GM21528 (cell line): ENCODE measurements around the gene EIPR1.
"Not testable (repeated sequence)": the region's sequence is repeated elsewhere in the genome, so short reads cannot be mapped to it uniquely, and the experiment has no call there.

Experiments used
- ATAC-seq: cut with Tn5 transposase; IDR thresholded peaks from one replicate; pipeline ENCODE4 v1.9.1; 2021; ENCODE audit warnings: mild to moderate bottlenecking, moderate library complexity; ENCODE audit not compliant: unreplicated experiment, low FRiP score

Gene EIPR1

DNA sequence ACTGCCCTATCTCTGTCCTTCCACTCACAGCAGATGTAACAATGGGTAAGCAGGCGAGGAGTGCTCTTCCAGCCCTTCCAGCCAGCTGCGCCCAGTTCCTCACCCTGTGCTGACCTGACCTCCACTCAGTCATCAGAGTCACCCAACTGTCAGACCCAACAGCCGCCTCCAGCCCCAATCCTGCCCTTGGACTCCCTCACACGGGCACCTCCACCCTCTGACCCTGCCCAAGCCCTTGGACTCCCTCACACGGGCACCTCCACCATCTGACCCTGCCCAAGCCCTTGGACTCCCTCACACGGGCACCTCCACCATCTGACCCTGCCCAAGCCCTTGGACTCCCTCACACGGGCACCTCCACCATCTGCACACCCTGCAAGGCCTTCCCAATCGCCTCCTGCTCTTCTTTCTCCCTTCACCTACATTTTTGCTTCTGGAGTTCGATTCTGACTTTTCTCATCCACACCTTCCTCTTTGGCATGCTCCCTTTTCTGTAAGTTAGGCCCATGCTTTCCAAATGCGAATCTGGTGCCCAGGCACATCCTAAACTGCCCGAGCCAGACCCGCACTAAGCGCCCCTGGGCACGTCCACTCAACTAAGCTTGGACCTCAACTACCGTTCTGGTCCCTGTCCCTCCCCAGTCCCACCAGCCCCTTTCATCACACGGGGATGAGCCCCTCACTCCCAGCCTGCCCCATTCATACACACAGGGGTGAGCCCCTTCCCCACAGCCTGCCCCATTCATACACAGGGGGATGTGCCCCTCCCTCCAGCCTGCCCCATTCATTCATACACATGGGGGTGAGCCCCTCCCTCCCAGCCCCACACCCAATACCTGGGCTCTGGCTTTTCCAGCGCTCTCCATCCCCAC is 15.9 kb downstream of the EIPR1 start:
- no peak for ATAC-seq

DNA sequence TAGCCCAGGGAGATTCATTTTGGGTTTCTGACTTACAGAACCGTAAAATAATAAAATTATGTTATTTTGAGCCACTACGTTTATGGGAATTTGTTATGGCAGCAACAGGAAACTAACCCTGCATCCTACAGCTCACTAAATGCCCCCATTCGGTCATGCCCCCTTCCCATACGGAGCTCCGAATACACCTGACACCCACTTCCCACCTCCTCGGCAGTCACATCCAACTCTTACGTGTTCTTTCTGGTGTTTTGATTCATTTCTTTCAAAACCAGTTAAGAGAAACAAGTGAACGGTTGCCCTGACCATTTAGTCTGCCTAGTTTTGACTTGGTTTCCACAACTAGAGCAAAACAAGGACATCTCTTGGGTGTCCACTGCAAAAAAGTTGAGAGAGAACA is 19.7 kb downstream of the EIPR1 start:
- ATAC-seq: no peak

DNA sequence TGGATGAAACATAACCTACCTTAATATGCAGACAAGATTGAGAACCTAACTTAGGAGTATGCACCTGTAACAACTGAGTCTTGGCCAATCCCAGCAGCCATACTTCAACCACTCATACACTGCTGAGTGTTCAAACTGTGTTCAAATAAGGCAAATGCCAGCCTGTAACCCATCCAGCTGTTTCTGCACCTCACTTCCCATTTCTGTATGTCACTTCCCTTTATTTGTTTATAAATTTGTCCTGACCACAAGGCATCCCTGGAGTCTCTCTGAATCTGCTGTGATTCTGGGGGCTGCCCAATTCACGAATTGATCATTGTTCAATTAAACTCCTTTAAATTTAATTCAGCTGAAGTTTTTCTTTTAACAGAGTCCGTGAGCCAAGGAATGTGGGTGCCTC is 20.2 kb downstream of the EIPR1 start:
- ATAC-seq: not testable (repeated sequence)

DNA sequence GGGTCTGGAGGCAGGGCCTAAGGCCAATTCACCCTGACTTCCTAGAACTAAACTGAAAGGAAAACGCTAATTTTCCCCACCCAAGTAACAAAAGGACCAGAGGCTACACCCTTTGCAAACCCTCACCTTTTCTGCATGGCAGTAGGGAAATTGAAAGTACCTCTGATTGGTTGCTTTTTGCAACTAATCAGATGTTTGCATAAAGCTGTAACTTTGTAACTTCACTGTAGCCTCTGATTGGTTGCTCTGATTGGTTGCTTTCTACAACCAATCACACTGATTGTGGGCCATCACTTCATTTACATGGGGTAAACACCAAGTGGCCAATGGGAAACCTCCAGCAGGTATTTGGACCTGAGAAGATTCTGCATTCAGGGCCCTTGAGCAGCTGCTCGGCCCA is 20.8 kb downstream of the EIPR1 start:
- no peak for ATAC-seq

DNA sequence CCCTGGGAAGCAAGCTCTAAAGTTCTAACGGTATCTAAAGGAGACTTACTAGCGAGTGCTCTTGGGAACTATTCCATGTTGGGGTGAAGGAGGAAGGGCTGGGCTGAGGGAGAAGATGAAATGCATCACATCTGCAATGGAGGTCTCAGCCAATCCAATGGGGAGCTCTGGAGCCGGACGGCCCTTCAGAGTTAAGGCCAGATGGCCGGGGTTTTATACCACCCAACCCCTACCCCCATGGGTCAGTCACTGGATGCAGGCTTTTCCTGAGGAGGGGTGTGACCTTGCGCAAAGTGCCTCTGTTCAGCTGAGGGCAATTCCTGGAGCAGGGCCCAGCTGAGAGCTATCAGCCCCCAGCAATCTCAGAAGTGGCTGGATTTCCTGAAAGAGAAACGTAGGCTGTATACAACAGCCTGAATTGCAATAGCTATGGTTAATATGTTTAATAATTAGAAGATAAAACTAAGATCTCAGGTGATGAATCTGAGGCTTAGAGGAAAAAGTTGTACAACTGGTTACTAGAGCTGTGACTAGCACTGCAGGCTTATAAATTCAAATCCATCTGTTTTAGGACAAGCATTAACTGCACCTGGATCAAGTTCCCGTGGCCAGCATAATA is 21.6 kb downstream of the EIPR1 start:
- ATAC-seq: no peak

DNA sequence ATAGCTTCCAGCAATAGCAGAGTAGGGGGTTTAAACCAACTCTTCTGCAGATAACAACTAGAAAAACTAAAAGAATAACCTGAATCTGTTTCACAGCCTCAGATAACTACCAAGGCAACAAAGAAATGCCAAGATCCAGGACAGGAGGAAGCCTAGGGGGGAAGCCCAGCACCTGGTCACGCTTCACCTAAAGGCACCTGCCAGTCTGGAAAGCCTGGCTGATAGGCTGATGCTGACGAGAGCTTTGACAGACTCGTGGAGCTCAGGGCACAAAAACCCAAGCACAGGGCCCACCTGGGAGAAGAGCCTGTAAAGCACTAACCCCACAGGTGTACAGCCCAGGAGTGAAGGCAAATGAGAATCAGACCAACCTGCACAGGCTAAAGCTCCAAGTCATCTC is 22.6 kb downstream of the EIPR1 start:
- no peak for ATAC-seq

DNA sequence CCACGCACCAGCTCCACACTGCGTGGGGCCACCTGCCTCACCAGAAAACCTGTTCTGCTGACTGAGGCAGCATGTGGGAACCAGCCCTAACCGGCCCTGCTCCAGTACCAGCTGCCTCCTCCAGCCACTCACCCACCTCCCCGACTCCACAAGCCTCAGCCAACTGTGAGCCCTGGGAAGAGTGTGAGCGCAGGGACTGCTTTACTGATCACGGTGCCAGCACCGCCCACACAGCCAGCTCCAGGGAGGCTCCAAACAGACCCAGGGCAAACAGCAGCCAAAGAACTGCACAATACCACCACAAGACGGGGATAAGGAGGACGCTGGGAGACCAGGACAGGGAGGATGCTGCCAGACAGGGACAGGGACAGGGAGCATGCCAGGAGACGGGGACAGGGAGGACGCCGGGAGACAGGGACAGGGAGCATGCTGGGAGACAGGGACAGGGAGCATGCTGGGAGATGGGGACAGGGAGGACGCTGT is 28.4 kb downstream of the EIPR1 start:
- no peak for ATAC-seq

DNA sequence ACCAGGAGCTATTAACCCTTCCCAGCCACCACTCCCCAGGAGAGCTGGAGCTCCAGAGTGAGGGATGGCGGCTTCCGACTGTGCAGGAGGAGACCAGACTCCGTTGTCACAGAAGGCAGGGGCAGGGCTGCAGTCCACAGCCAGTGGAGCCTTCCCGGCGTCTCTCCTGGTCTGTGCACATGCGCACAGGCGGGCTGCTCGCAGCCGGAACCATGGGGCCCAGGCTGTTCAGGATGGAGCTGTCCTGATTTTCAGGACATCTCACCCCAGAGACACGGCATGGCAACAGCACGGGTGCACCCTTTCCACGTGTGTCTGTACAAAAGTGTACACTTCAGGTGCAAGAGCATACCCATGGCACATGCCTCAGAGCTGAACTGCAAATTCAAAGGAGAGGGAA is 28.9 kb downstream of the EIPR1 start:
- no peak for ATAC-seq

DNA sequence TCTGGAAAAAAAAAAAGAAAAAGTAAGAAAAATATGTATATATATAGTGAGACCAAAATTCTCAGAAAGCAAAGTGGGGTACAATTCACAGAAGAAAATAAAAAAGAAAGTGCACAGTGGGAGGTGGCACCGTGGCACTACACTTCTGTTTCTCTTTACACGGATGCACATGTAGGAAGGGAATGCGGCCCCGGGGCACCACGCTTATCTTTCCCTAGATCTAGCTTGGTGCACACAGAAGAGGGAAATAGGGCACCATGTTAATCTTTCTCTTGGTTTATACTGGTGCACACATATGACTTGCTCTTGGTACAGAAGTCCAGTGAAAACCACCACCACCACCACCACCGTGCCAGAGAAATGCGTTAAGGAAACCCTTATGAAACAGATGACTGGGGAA is 32.0 kb downstream of the EIPR1 start:
- ATAC-seq: no peak

DNA sequence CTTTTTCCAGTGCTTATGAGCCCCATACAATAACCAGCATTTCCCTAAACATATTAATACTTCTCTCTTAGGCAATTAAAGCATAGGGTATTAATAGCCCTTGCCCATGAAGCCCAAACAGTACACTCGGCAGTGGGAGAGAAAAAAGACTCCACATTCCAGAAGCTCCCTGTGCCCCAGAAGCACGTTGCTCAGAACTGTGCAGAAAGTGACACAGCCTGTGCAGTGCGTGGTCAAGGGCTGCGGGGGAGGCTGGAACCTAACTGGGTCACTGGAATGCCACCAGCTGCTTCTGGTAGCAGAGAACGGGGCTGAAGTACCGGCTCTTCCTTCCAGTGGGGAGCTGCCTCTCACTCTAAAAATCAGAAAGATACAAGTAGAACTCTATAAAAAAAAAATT is 32.7 kb downstream of the EIPR1 start:
- no peak for ATAC-seq

DNA sequence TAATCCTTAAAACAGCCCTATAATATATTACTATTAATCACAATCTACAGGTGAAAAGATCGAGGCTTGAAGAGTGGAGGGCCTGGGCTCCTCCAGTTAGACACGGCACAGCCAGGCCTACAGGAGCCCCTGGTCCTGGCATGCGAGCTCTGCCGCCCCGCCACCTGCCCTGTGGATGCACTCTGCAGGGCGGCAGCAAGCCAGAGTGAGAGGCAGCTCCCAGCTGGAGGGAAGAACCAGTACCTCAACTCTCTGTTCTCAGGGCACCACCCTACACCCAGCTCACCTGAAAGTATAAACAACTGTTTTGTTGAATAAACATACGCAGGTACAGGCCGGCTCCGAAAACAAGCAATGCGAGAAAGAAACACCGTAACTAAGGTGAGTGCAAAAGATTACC is 34.6 kb downstream of the EIPR1 start:
- ATAC-seq: no peak

DNA sequence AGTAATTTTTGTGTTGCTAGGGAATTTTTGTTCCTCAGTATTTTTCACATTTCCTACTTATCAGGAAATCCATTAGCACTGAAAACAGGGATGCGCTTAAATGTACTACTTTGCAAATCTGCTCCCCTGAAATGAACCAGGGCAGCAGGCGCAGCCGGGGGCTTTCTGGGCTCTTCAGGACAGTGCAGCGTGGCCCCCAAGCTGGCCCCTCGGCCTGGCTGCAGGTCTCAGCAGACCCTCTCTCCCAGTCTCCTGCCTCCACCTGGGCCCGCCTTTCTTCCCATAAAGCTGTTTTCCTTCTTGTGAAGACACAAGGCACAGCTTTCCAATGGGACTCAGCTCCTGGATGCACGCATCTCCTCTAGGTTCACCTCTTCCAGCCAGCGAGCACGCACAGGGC is 35.3 kb downstream of the EIPR1 start:
- ATAC-seq: no peak

DNA sequence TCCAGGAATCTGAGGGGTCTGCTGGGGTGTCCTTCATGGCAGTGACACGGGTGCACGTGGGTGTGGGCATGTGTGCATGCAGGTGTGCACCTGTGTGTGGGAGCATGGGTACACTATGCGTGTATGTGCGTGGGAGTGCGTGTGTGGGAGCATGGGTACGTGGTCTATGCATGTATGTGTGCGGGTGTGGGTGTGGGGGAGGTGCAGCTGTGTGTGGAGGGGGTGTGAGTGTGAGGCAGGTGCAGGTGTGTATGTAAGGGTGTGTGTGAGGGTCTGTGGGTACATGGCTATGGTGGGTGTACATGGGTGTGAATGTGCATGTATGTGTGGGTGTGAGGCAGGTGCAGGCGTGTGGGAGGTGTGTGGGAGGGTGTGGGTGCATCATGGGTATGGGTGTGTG is 36.3 kb downstream of the EIPR1 start:
- no peak for ATAC-seq

DNA sequence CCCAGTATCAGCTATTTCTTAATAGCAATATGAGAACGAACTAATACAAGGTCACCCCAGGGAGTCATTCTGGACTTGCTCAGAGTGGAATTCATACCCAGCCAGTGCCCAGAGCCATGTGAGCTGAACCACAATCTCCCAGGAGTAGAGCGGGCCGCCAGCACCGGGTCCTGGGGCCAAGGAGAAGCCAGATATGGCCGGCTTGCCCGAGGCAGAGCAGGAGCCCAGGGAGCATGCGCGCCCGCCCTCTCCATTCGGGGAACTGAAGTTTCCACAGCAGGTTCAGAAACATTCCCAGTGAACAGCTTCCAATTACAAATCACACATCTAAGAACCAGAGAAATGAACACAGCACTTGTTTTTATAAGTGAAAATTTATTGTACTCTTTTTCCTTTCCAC is 37.5 kb downstream of the EIPR1 start:
- no peak for ATAC-seq

DNA sequence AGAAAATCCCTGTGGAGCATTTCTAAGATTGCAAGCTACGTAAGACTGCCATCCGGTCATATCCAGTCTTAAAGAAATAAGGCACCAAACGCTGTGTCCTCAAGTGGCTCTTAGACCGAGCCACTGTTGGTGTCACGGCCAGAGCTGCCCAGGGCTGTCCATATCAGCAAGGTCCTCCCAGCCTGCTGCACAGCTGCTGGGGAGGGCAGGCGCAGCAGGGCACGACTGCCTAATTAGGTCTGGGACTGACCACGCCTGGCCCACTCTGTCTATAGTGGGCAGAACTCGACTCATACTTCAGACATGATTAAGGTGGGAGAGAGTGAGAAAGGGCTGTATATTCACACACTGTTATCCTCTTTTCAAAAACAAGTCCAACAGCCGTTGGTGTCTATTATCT is 39.3 kb downstream of the EIPR1 start:
- no peak for ATAC-seq

DNA sequence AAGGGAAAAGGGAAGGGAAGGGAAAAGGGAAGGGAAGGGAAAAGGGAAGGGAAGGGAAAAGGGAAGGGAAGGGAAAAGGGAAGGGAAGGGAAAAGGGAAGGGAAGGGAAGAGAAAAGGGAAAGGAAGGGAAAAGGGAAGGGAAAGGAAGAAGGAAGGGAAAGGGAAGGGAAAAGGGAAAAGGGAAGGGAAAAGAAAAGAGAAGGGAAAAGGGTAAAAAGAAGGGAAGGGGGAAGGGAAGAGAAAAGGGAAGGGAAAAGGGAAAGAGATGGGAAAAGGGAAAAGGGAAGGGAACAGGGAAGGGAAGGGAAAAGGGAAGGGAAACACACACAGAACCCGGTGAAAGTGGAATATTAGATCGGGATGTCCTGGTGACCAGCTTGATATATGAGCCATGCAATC is 40.8 kb downstream of the EIPR1 start:
- no peak for ATAC-seq

DNA sequence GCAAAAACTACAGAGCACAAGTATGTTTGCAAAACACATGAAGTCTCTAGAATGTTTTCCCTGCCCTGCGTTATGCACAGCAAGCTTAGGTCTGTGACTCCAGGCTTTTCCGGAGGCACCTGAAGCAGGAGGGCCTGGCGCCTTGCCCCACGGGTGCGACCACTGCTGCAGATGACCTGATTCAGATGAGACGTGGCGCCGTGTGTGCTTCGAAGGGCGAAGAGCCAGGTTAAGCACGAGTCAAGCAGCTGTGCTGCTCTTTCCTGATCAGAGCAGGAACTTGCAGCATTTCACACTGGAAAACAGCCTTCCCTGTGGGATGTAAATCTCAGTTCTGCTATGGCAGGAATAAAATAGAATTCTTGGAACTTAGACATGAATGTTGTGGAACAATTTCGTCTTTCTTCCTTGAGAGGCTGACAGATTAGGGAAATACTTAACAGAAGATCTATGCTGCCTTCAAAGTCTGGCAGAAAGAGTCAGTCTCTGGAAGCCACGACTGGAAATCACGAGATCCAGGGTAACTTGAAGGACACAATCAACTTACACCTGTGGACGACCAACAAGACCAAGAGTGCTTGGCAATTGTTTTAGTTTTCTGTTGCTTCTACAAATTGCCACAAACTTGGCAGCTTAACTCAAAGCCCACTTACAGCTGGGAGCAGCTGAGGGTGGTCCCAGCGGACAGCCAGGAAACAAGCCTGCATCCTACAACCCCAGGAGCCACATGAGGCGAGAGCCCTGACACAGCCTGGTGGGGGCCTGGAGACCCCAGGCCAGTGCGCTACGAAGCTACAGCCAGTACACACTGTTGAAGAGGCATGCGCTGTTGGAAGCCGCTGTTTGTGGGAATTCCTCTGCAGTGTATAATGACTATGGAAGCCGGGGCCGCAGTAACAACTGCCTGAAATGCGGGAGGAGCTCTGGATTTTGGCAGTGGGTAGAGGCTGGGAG is 42.9 kb downstream of the EIPR1 start:
- no peak for ATAC-seq

DNA sequence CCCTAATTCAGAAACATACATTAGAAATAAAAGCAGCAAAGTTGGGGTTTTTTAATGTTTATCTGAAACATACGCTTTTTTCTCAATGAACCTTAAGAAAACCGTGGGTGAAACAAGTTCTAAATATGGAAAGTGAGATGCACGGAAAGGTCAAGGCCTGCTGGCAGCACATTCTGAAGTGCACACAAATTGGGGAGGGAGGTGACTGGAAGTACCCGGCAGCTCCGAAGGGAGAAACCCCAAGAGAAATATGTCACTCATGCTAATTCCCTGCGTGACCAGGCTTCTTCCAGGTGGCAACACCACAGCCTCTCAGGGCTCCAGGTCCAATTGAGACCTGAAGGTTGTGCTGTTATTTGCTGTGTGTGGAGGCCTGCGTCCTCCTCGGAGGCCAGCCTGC is 45.5 kb downstream of the EIPR1 start:
- ATAC-seq: no peak

DNA sequence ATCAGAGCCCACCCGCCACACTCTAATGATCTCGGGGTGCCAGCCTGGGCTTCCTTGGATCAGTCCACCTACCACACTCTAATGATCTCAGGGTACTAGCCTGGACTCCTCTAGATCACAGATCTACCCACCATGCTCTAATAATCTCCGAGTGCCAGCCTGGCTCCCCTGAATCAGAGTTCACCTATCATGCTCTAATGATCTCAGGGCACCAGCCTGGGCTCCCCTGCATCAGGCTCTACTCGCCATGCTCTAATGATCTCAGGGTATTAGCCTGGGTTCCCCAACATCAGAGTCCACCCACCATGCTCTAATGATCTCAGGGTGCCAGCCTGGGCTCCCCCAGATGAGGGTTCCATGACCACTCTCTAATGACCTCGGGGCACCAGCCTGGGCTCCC is 48.1 kb downstream of the EIPR1 start:
- no peak for ATAC-seq

DNA sequence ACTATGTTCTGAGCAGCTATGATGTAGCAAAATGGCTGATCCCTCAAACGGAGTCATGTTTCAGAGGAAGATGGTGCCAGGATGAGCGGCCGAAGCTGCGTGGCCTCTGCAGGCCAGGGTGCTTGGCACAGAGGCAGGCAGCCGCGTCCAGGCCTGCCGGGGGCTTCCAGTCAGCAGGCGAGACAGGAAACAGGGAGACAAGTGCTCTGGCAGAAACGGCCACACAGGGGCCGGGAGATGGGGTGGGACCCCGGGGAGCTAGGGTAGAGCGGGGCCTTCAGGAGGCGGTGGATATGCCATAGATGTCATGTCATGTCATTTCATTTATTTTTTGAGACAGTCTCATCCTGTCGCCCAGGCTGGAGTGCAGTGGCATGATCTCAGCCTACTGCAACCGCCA is 50.7 kb downstream of the EIPR1 start:
- no peak for ATAC-seq

DNA sequence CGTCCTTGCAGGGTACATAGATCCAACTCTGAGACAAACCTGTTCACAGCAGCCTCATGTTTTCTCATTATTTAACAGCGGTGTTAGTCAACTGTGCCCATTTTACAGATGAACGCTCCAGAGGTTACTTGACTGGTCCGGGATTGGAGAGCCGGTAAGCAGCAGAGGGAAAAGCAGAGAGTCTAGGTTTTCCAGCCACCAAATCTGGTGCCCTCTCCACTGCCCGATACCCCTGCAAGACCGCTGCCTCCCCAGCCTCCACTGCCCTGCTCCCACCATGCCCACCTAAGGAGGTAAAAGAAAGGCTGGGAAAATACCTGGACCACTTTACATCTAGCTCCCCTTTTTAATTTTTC is 51.5 kb downstream of the EIPR1 start:
- no peak for ATAC-seq
